A549 (cell line): Measurements from ENCODE around the gene PTPN14. TPM values are rescaled to one million over a fixed set of nuclear protein-coding genes. Genes with fewer than 3 reads are reported as not detected.

Source experiments
- ATAC-seq, 2 experiments: fragments of 200-7000 bp in 1 of 2; fragments of >200 bp in 1 of 2; cut with Nextera tagmentation in 1 of 2; cut with Tn5 transposase in 1 of 2; 3 replicates each; pipeline versions ENCODE4 v1.8.0 to v1.9.1; 2018 to 2020; ENCODE audit warnings: mild to moderate bottlenecking in 1 of 2, moderate library complexity in 1 of 2
- CTCF ChIA-PET: fragments of 300-600 bp; sonication (Branson Sonifier 250); formaldehyde crosslinking; extraction: SDS; loops from one replicate; lab custom pipeline; 2021; ENCODE audit warnings: antibody characterized with exemption, inconsistent platforms; lab: Yijun Ruan, JAX
- POLR2A ChIA-PET: fragments of 350-600 bp; formaldehyde crosslinking; extraction: SDS; loops from one replicate; lab custom pipeline; 2021; ENCODE audit warnings: antibody characterized with exemption, inconsistent platforms; lab: Yijun Ruan, JAX
- DNase-seq, 2 experiments: peaks; one replicate each; pipeline versions ENCODE4 v3.0.0 to v3.0.0-alpha.2; 2011 to 2016; ENCODE audit warnings: low read depth in 1 of 2, low spot score in 1 of 2
- FAIRE-seq: peaks from 2 replicates; lab custom pipeline; 2011; peaks lifted over from hg19 to GRCh38; lab: Jason Lieb, UNC
- H3K27ac ChIP-seq, 2 experiments: fragments of >200 bp; sonication (Bioruptor Twin); formaldehyde crosslinking; 3 replicates each; pipeline ENCODE4 v1.5.1; 2016 to 2017
- H3K4me1 ChIP-seq: fragments of >200 bp; sonication (Bioruptor Twin); formaldehyde crosslinking; 3 replicates; pipeline ENCODE4 v1.6.1; 2016
- H3K4me2 ChIP-seq: fragments of >200 bp; sonication (Bioruptor Twin); formaldehyde crosslinking; 3 replicates; pipeline ENCODE4 v1.6.1; 2016
- H3K4me3 ChIP-seq: fragments of >200 bp; sonication (Bioruptor Twin); formaldehyde crosslinking; 3 replicates; pipeline ENCODE4 v1.5.1; 2016
- H3K9me3 ChIP-seq: fragments of >200 bp; sonication (Bioruptor Twin); formaldehyde crosslinking; 3 replicates; pipeline ENCODE4 v1.6.1; 2016
- CBX2 ChIP-seq: fragments of 200-600 bp; sonication (generic); IDR thresholded peaks from 2 replicates; pipeline ENCODE4 v1.6.1; 2016; ENCODE audit warnings: low read depth, mild to moderate bottlenecking, borderline replicate concordance
- EP300 ChIP-seq, 2 experiments: fragments of >200 bp; sonication (Bioruptor Twin); formaldehyde crosslinking; IDR thresholded peaks; 2 replicates in 1 of 2; 3 replicates in 1 of 2; pipeline ENCODE4 v1.6.1; 2016 to 2017
- ESRRA ChIP-seq: fragments of 150-350 bp; IDR thresholded peaks from 2 replicates; pipeline ENCODE4 v1.6.1; 2014; ENCODE audit warnings: mild to moderate bottlenecking, low read length, borderline replicate concordance
- FOSB ChIP-seq: fragments of 250-450 bp; sonication (Bioruptor Pico); IDR thresholded peaks from 2 replicates; pipeline ENCODE4 v1.5.0; 2020; ENCODE audit warnings: mild to moderate bottlenecking, moderate library complexity
- FOSL2 ChIP-seq, 2 experiments: fragments of 450-650 bp in 1 of 2; fragments of >200 bp in 1 of 2; sonication (Bioruptor Twin) in 1 of 2; formaldehyde crosslinking; IDR thresholded peaks; 2 replicates each; pipeline versions ENCODE4 v1.5.0 to v1.6.1; 2016 to 2020; ENCODE audit warnings: mild to moderate bottlenecking in 1 of 2, moderate library complexity in 1 of 2
- GATA3 ChIP-seq: IDR thresholded peaks from 2 replicates; pipeline ENCODE4 v1.6.1; 2012; ENCODE audit warnings: borderline replicate concordance
- HOXA7 ChIP-seq: fragments of 250-450 bp; sonication (Bioruptor Pico); IDR thresholded peaks from 2 replicates; pipeline ENCODE4 v1.5.0; 2020; ENCODE audit warnings: mild to moderate bottlenecking, moderate library complexity
- HOXB5 ChIP-seq: fragments of 250-450 bp; sonication (Bioruptor Pico); IDR thresholded peaks from 2 replicates; pipeline ENCODE4 v1.5.0; 2020; ENCODE audit warnings: mild to moderate bottlenecking, moderate library complexity
- KDM1A ChIP-seq: fragments of 200-600 bp; sonication (generic); IDR thresholded peaks from 2 replicates; pipeline ENCODE4 v1.6.1; 2016; ENCODE audit warnings: low read depth, mild to moderate bottlenecking
- NPAS2 ChIP-seq: fragments of 250-450 bp; sonication (Bioruptor Pico); IDR thresholded peaks from 2 replicates; pipeline ENCODE4 v1.8.0; 2022; ENCODE audit warnings: mild to moderate bottlenecking, moderate library complexity, borderline replicate concordance
- PBX3 ChIP-seq: IDR thresholded peaks from 2 replicates; pipeline ENCODE4 v1.6.1; 2012
- POLR2AphosphoS2 ChIP-seq: conservative IDR thresholded peaks from 2 replicates; pipeline ENCODE4 v1.6.1; 2012; ENCODE audit warnings: low read length, improper control_type of control experiment, inconsistent platforms
- RAD21 ChIP-seq, 2 experiments: fragments of >200 bp in 1 of 2; sonication (Bioruptor Twin) in 1 of 2; formaldehyde crosslinking in 1 of 2; IDR thresholded peaks in 1 of 2; conservative IDR thresholded peaks in 1 of 2; 2 replicates in 1 of 2; 3 replicates in 1 of 2; pipeline ENCODE4 v1.6.1; 2012 to 2018; ENCODE audit warnings: inconsistent platforms in 1 of 2
- SMC3 ChIP-seq: fragments of >200 bp; sonication (Bioruptor Twin); formaldehyde crosslinking; IDR thresholded peaks from 3 replicates; pipeline ENCODE4 v1.6.1; 2018; ENCODE audit warnings: inconsistent platforms
- ZSCAN20 ChIP-seq: fragments of 250-450 bp; sonication (Bioruptor Pico); IDR thresholded peaks from 2 replicates; pipeline ENCODE4 v1.8.0; 2022; ENCODE audit warnings: mild to moderate bottlenecking, moderate library complexity
- WGBS: methylation state at CpG from one replicate; pipeline ENCODE4 v1.1.6; 2017; ENCODE audit errors: missing lambda C conversion rate; 5-methylcytosine and 5-hydroxymethylcytosine counted together
- polyA plus RNA-seq, 4 experiments: library from polyadenylated mRNA; depleted of rRNA in 3 of 4; stranded (reverse); fragments of >200 nt; fragmentation: RNase III in 1 of 4; extraction: RNeasy Plus Mini Kit Qiagen cat#74134 plus additional on column Dnase treatment in 1 of 4; gene quantifications; 2 replicates in 3 of 4; 3 replicates in 1 of 4; pipeline ENCODE4 v1.2.3, GENCODE V29; 2011 to 2017
- TF ChIP-seq, protein P1 (sequence below): fragments of >200 bp; sonication (Bioruptor Twin); formaldehyde crosslinking; IDR thresholded peaks from 3 replicates; pipeline ENCODE4 v1.6.1; 2016
- TF ChIP-seq, protein P2 (sequence below): fragments of >200 bp; sonication (Bioruptor Twin); formaldehyde crosslinking; IDR thresholded peaks from 3 replicates; pipeline ENCODE4 v1.5.1; 2016

PTPN14 gene
- polyA plus RNA-seq, 2 of the 4 experiments (the other 2 are of a cell fraction): 9.2 to 10.0 TPM

DNA sequence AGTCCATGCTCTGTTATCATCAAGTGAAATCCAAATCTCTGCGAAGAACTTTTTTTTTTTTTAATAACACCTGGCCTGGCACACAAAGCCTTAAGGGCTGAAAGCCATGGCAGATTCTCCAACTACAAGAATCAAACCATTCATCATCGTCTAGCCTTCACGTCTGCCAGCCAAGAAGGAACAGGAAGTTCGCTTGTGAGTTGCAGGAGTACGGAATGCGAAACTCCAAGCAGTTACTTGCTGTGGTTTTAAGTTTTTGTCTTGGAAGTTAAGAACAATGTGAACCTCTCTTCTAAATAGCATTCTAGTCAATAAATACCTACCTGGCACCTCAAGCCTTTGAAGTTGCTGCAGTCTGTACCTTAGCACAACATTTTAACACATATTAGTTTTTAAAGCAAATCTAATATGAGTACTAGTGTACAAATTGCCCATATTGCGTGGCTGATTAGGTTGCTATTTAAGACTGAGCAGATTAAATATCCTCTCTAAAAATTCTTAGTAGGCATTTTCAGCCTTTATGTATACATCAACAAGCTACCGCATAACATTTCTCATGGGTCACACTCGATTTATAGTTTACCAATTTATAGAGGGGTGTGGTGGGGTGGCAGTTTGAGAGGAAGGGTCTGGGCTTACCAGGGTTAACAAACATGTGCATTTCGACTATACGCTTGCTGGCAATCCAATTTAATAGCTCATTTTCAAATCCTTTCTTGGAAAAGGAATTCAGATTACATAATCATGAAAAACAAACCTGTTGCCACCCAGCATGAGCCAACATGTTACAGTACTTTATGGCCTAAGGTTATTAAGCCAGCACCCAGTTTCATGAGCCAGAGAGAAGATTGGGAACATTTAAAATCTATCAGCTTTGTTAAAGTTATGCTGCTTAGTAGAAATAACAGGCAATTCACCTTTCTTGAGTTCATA lies 22.2 kb upstream of the PTPN14 start:
- no peak overlapping the region for H3K4me2 ChIP-seq
- ChIA-PET CTCF (interaction anchor here (0.7 to 26.0 kb wide), 7 partner anchors 11 to 313 kb away, joined by 3 to 515 read pairs (median 5); partner anchors contain the start of gene PTPN14), POLR2A (no interaction called here)
- FAIRE-seq: no peak
- no peak overlapping the region for H3K4me3 ChIP-seq
- H3K9me3 ChIP-seq: peaks cover 25% of the 10 kb centered on the region
- WGBS: 86% methylated on average over 11 of the region's 11 CpGs
- peak overlapping the region in 1 of 2 experiments; percentile 19; a peak in 1 of 6 replicates for H3K27ac ChIP-seq
- TF ChIP-seq ESRRA (no peak), HOXA7 (CRISPR knock-in tag) (no peak), FOSB (no peak), HOXB5 (CRISPR knock-in tag) (no peak), EP300 (IDR thresholded peaks at IDR 0.05) (no peak)
- TF ChIP-seq, protein P1, sequence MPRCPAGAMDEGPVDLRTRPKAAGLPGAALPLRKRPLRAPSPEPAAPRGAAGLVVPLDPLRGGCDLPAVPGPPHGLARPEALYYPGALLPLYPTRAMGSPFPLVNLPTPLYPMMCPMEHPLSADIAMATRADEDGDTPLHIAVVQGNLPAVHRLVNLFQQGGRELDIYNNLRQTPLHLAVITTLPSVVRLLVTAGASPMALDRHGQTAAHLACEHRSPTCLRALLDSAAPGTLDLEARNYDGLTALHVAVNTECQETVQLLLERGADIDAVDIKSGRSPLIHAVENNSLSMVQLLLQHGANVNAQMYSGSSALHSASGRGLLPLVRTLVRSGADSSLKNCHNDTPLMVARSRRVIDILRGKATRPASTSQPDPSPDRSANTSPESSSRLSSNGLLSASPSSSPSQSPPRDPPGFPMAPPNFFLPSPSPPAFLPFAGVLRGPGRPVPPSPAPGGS: no peak
- no peak for ATAC-seq
- DNase-seq: no peak
- peaks cover 30% of the 10 kb centered on the region for H3K4me1 ChIP-seq

DNA sequence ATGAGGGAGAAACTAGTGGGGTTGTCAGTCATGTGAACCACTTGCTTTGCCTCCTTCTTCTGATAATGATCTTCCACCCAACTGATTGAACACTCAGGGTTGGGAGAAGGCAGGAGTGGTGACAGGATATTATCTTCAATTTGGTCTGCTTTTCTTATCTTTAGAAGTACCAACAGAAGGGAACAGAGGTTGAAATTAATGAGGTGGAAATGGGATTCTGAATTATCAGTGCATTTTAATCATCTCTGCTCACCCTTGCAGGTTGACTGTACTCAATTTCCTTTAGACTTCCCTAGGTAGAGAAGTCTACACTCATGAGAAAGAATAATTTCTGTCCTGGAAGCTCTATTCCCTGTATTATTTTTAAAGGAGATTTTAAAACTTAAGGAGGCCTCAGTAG lies 19.9 kb upstream of the PTPN14 start:
- no peak for FAIRE-seq
- TF ChIP-seq CBX2 (no peak), PBX3 (no peak), NPAS2 (CRISPR knock-in tag) (no peak)
- TF ChIP-seq, protein P2, sequence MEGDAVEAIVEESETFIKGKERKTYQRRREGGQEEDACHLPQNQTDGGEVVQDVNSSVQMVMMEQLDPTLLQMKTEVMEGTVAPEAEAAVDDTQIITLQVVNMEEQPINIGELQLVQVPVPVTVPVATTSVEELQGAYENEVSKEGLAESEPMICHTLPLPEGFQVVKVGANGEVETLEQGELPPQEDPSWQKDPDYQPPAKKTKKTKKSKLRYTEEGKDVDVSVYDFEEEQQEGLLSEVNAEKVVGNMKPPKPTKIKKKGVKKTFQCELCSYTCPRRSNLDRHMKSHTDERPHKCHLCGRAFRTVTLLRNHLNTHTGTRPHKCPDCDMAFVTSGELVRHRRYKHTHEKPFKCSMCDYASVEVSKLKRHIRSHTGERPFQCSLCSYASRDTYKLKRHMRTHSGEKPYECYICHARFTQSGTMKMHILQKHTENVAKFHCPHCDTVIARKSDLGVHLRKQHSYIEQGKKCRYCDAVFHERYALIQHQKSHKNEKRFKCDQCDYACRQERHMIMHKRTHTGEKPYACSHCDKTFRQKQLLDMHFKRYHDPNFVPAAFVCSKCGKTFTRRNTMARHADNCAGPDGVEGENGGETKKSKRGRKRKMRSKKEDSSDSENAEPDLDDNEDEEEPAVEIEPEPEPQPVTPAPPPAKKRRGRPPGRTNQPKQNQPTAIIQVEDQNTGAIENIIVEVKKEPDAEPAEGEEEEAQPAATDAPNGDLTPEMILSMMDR: no peak
- ChIA-PET CTCF (interaction anchor here (0.8 to 26.0 kb wide), 3 partner anchors 13 to 239 kb away, joined by 3 to 515 read pairs (median 120); no protein-coding TSS in a partner anchor), POLR2A (no interaction called here)
- Histone ChIP-seq H3K9me3 (peaks cover 14% of the 10 kb centered on the region), H3K27ac (peak overlapping the region; percentile 56 to 73; a peak in 4 of 6 replicates), H3K4me3 (no peak overlapping the region), H3K4me1 (peaks cover 54% of the 10 kb centered on the region), H3K4me2 (no peak overlapping the region)
- no peak for DNase-seq
- no peak for ATAC-seq

GRCh38 chr1:214570442-214570841 lies 19.0 kb upstream of the PTPN14 start:
- H3K27ac ChIP-seq: peak overlapping the region; percentile 56 to 73
- DNase-seq: peak in 1 of 2 experiments; percentile 36
- H3K4me1 ChIP-seq: peaks cover 62% of the 10 kb centered on the region
- H3K4me2 ChIP-seq: peak overlapping the region; percentile 54
- no peak overlapping the region for H3K4me3 ChIP-seq
- peak; percentile 7 for FAIRE-seq
- POLR2A ChIA-PET: no interaction called here
- 2% methylated on average over 2 of the region's 2 CpGs for WGBS
- CTCF ChIA-PET: interaction anchor here (0.8 to 10.7 kb wide), 3 partner anchors 14 to 19 kb away, joined by 3 to 120 read pairs (median 5); partner anchors contain the start of gene PTPN14
- TF ChIP-seq FOSL2 (IDR thresholded peaks at IDR 0.05): no peak
- peak; percentile 43 for TF ChIP-seq FOSL2 (CRISPR knock-in tag; IDR thresholded peaks at IDR 0.05)
- no peak for TF ChIP-seq SMC3
- no peak for TF ChIP-seq FOSB
- TF ChIP-seq ZSCAN20: no peak
- TF ChIP-seq POLR2AphosphoS2: no peak
- TF ChIP-seq RAD21 (conservative IDR thresholded peaks at IDR 0.05 in 1 of 2, IDR thresholded peaks at IDR 0.05 in 1 of 2): no peak
- no peak for TF ChIP-seq GATA3
- no peak for TF ChIP-seq KDM1A
- TF ChIP-seq, all 56 proteins: peak for 1
- peak; percentile 55 to 61; a peak in 4 of 6 replicates for ATAC-seq
- H3K9me3 ChIP-seq: 0 out of 3 replicates have a peak, but pooled peaks cover 7% of the 10 kb centered on the region
